Measurements from ENCODE around the gene NPHS1. TPM values are rescaled to one million over a fixed set of nuclear protein-coding genes. Genes with fewer than 3 reads are reported as not detected.
"Not testable (repeated sequence)": the region's sequence is repeated elsewhere in the genome, so short reads cannot be mapped to it uniquely, and the experiment has no call there.

NPHS1 gene
- total and polyA plus RNA-seq, 8 donors, result 0.10 to 17.9 (median 0.49) TPM; not detected in 2

DNA sequence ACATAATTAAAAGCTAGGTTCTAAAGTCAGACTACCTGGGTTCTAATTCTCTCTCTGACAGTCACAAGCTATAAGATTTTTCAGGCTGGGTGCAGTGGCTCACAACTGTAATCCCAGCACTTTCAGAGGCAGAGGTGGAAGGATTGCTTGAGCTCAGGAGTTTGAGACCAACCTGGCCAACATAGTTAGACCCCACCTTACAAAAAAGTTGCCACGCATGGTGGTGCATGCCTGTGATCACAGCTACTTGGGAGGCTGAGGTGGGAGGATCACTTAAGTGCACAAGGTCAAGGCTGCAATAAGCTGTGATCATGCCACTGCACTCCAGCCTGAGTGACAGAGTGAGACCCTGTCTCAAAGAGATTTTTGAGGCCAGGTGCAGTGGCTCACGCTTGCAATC is 42.0 kb upstream of the NPHS1 start:
- TF ChIP-seq POLR2A (IDR thresholded peaks at IDR 0.05) (no peak), POLR2AphosphoS5 (IDR thresholded peaks at IDR 0.05) (no peak)
- 90 to 96% (median 94%) methylated on average over 2 of the region's 2 CpGs for WGBS, 5 donors
- H3K4me3 ChIP-seq, result no peak overlapping the region
- intact Hi-C loops (cut with DNase I; ENCODE audit: low total_unique reads), result no loop called here
- peaks cover 12 to 26% (median 15%) of the 10 kb centered on the region in 4 donors for H3K4me1 ChIP-seq
- H3K27me3 ChIP-seq, result no peaks in the 10 kb centered on the region
- DNase-seq, result no peak
- no peaks in the 10 kb centered on the region for H3K9me3 ChIP-seq
- H3K36me3 ChIP-seq, result peaks cover 36 to 83% (median 81%) of the 10 kb centered on the region in 4 donors
- H3K27ac ChIP-seq, result no peak overlapping the region

DNA sequence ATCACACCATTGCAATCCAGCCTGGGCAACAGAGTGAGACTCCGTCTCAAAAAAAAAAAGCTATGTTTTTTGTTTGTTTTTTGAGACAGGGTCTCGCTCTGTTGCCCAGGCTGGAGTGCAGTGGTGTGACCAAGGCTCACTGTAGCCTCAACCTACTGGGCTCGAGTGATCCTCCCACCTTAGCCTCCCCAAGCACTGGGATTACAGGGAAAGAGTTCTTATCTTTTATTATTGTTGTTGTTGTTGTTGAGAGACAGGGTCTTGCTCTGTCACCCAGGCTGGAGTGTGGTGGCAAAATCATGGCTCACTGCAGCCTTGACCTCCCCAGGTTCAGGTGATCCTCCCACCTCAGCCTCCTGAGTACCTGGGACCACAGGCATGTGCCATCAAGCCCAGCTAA is 39.5 kb upstream of the NPHS1 start:
- WGBS, 5 donors, result 89 to 97% (median 93%) methylated on average over 3 of the region's 3 CpGs
- DNase-seq; H3K27ac ChIP-seq; H3K9me3 ChIP-seq; H3K4me1 ChIP-seq; H3K4me3 ChIP-seq; H3K27me3 ChIP-seq; intact Hi-C loops (cut with DNase I; ENCODE audit: low total_unique reads): not testable (repeated sequence)
- H3K36me3 ChIP-seq, result peaks cover 50 to 99% (median 96%) of the 10 kb centered on the region in 4 donors

DNA sequence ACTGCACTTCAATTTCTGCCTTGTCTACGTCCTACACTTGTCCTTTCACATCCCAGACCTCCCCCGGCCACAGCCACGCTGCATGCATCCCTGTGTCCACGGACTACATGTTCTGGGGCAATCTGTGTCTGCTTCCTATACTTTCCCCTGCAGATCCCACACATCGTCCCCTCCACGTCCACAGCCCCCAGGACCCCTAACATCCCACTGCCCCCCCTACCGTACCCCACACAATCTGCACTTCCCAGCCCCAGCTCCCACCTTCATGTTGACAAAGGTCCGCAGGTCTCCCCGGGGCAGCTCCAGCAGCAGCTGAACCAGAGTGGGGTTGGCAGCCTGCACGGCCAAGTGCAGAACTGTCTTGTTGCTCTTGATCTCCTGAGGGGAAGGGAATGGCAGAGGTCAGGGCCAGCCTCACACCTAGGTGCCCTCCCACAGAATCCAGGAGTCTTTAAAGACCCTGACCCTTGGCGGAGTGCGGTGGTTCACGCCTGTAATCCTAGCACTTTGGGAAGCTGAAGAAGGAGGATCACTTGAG is 37.9 kb upstream of the NPHS1 start:
- H3K27me3 ChIP-seq, result no peaks in the 10 kb centered on the region
- no peak overlapping the region for H3K27ac ChIP-seq
- H3K9me3 ChIP-seq, result no peaks in the 10 kb centered on the region
- DNase-seq, result no peak
- H3K36me3 ChIP-seq, result peaks cover 36 to 85% (median 83%) of the 10 kb centered on the region in 4 donors
- TF ChIP-seq EP300 (IDR thresholded peaks at IDR 0.05) (no peak), POLR2A (IDR thresholded peaks at IDR 0.05) (no peak), POLR2AphosphoS5 (IDR thresholded peaks at IDR 0.05) (no peak)
- TF ChIP-seq, protein P1, sequence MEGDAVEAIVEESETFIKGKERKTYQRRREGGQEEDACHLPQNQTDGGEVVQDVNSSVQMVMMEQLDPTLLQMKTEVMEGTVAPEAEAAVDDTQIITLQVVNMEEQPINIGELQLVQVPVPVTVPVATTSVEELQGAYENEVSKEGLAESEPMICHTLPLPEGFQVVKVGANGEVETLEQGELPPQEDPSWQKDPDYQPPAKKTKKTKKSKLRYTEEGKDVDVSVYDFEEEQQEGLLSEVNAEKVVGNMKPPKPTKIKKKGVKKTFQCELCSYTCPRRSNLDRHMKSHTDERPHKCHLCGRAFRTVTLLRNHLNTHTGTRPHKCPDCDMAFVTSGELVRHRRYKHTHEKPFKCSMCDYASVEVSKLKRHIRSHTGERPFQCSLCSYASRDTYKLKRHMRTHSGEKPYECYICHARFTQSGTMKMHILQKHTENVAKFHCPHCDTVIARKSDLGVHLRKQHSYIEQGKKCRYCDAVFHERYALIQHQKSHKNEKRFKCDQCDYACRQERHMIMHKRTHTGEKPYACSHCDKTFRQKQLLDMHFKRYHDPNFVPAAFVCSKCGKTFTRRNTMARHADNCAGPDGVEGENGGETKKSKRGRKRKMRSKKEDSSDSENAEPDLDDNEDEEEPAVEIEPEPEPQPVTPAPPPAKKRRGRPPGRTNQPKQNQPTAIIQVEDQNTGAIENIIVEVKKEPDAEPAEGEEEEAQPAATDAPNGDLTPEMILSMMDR (IDR thresholded peaks at IDR 0.05), result no peak
- no peak overlapping the region for H3K4me3 ChIP-seq
- no peaks in the 10 kb centered on the region for H3K4me1 ChIP-seq
- intact Hi-C loops (cut with DNase I; ENCODE audit: low total_unique reads), result no loop called here
- 91 to 98% (median 95%) methylated on average over 13 of the region's 13 CpGs for WGBS, 5 donors

DNA sequence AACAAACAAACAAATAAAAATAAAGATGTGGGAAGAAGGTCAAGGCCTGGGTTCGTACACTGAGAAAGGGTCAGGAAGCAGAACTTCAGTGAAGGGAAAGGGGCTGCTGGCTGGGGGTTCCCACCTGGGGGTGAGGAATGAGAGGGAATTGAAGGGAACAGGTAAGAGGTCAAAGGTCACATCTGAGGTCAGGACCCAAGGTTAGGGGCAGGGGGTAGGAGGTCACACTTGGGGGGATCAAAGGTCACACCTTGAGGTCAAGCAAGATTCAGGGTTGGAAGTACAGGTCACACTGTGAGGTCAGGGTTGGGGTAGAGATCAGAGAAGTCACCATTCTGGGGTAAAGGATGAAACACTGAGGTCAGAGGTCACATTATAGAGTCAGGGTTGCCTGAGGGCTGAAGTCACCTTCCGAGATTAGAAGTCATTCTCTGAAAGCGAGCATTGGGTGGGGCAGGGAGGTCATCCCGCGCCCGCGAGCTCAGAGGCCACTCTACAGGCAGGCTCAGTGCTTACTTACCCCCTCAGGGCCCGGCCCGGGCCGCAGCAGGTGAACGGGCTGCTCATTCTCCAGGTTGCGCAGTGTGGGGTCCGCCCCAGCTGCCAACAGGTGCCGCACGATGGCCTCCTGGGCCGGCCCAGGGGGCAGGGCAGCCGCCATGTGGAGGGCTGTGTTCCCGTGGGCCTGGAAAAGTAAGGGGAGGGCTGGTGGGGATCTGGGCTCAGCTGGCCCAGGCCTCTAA is 37.2 kb upstream of the NPHS1 start:
- 86 to 95% (median 93%) methylated on average over 9 to 18 of the region's 18 CpGs for WGBS, 5 donors
- H3K36me3 ChIP-seq, result peaks cover 30 to 79% (median 77%) of the 10 kb centered on the region in 4 donors
- TF ChIP-seq, protein P1 (IDR thresholded peaks at IDR 0.05), result no peak
- TF ChIP-seq POLR2A (IDR thresholded peaks at IDR 0.05) (no peak), EP300 (IDR thresholded peaks at IDR 0.05) (no peak), POLR2AphosphoS5 (IDR thresholded peaks at IDR 0.05) (no peak)

DNA sequence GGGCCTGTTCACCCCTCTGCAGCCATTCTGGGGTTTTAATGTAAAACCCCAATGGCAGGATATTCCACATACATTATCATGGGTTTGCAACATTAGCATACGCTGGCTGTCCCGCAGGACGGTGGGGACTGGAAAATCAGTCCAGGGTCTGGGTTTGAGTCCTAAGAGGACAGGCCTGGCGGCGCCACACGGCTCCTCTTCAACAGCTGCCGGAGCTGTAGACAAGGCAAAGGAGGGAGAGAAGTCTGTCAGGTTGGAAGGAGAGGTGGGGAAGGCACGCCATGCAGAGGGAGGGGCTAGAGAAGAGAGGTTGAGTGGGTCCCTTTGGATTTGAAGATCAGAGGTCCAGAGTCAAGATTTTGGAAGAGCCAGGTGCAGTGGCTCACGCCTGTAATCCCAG is 36.1 kb upstream of the NPHS1 start:
- Histone ChIP-seq H3K9me3 (no peaks in the 10 kb centered on the region), H3K36me3 (peaks cover 24 to 67% (median 65%) of the 10 kb centered on the region in 4 donors), H3K27ac (no peak overlapping the region), H3K4me1 (no peaks in the 10 kb centered on the region), H3K27me3 (no peaks in the 10 kb centered on the region), H3K4me3 (no peak overlapping the region)
- DNase-seq, result no peak
- whole genome bisulfite sequencing, 5 donors, result 91 to 96% (median 94%) methylated on average over 8 to 9 of the region's 9 CpGs
- TF ChIP-seq POLR2A (IDR thresholded peaks at IDR 0.05) (no peak), EP300 (IDR thresholded peaks at IDR 0.05) (no peak), POLR2AphosphoS5 (IDR thresholded peaks at IDR 0.05) (no peak)
- TF ChIP-seq, protein P1 (IDR thresholded peaks at IDR 0.05), result no peak
- intact Hi-C loops (cut with DNase I; ENCODE audit: low total_unique reads), result no loop called here

More for the DNA sequence above, 37.2 kb upstream of the NPHS1 start:
- no peaks in the 10 kb centered on the region for H3K9me3 ChIP-seq
- no peaks in the 10 kb centered on the region for H3K27me3 ChIP-seq
- intact Hi-C loops (cut with DNase I; ENCODE audit: low total_unique reads), result no loop called here
- no peak overlapping the region for H3K4me3 ChIP-seq
- no peaks in the 10 kb centered on the region for H3K4me1 ChIP-seq
- no peak overlapping the region for H3K27ac ChIP-seq
- DNase-seq, result no peak

All from stomach (tissue), 9 donors.